Measurements from ENCODE around the gene PSAPL1.

The PSAPL1 gene

DNA sequence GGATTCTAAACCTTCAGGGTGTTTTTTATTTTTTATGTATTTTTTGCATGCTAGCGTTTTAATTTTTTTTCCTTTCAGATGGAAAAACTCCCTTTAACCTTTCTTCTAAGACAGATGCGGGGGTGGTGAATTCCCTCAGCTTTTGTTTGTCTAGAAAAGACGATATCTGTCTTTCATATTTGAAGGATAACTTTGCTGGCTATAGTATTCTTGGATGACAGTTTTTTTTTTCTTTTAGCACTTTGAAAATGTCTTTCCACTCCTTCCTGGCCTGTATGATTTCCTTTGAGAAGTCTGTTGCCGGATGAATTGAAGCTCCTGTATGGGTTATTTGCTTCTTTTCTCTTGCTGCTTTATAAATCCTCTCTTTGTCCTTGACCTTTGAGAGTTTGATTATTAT is 26.6 kb downstream of the PSAPL1 start:
- TF ChIP-seq CTCF (conservative IDR thresholded peaks at IDR 0.05; ENCODE audit: low read depth, low read length): no peak
- DNase-seq (ENCODE audit: low read depth): no peak
- no peak overlapping the region for H3K4me3 ChIP-seq (ENCODE audit: low read depth, low read length)

DNA sequence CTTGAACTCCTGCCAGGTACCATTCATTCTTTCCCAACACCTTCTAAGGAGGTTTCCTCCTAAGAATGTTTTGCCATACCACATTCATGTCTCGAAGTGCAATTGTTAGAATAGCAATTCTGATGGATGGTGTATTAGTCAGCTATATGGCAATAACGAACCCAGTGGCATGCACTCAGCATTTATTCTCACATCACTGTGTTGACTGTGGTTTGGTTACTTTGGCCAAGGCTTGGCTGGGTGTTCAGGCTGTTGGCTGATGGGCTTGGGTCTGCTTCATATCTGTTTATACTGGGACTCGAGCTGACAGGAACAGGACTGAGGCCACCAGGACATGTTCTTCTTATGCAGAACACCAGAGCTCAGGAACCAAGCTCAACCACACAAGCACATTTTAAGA is 31.7 kb downstream of the PSAPL1 start:
- no peak for DNase-seq (ENCODE audit: low read depth)
- TF ChIP-seq CTCF (conservative IDR thresholded peaks at IDR 0.05; ENCODE audit: low read depth, low read length): no peak

DNA sequence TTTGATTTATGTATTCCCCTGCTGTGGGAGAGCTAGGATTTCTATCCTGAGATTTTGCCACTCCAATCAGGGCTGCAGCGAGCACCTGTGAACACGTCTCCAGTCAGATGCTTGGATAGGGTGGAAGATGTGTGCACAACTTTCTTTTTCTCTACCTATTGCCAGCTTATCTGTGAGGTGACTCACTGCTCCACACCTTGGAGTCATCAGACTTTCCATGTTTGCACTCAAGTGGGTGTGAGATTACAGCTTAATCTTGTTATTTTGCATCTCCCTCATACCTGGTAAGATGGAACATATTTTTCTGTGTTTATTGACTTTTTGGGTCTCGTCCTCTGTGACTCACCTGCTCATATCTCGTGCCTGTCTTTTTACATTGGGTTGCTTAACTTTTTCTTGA is 32.2 kb downstream of the PSAPL1 start:
- DNase-seq (ENCODE audit: low read depth): no peak
- TF ChIP-seq CTCF (conservative IDR thresholded peaks at IDR 0.05; ENCODE audit: low read depth, low read length): no peak
- H3K4me3 ChIP-seq (ENCODE audit: low read depth, low read length): no peak overlapping the region

More for the DNA sequence above, 31.7 kb downstream of the PSAPL1 start:
- H3K4me3 ChIP-seq (ENCODE audit: low read depth, low read length): no peak overlapping the region

- no peak for TF ChIP-seq CTCF (conservative IDR thresholded peaks at IDR 0.05; ENCODE audit: low read depth, low read length)
- DNase-seq (ENCODE audit: low read depth): no peak
- H3K4me3 ChIP-seq (ENCODE audit: low read depth, low read length): no peak overlapping the region
Measured at GRCh38 chr4:7400671-7401298, 33.9 kb downstream of the PSAPL1 start.

- no peak for DNase-seq (ENCODE audit: low read depth)
- TF ChIP-seq CTCF (conservative IDR thresholded peaks at IDR 0.05; ENCODE audit: low read depth, low read length): no peak
- no peak overlapping the region for H3K4me3 ChIP-seq (ENCODE audit: low read depth, low read length)
Measured at GRCh38 chr4:7399440-7400234, 35.1 kb downstream of the PSAPL1 start.

GRCh38 chr4:7398788-7399439 is 35.8 kb downstream of the PSAPL1 start:
- H3K4me3 ChIP-seq (ENCODE audit: low read depth, low read length): no peak overlapping the region
- DNase-seq (ENCODE audit: low read depth): no peak
- TF ChIP-seq CTCF (conservative IDR thresholded peaks at IDR 0.05; ENCODE audit: low read depth, low read length): no peak

Measured in choroid plexus epithelial cell (primary cell).